Right lobe of liver (tissue), 6 donors: Measurements from ENCODE around the gene FGF13. TPM values are rescaled to one million over a fixed set of nuclear protein-coding genes. Genes with fewer than 3 reads are reported as not detected.

Source experiments
- ATAC-seq, 4 donors: fragments of 200-7000 bp; cut with Tn5 transposase; one replicate each; pipeline ENCODE4 v1.9.1; 2020; ENCODE audit warnings: mild to moderate bottlenecking in 4 of 4, moderate library complexity in 4 of 4
- DNase-seq, 3 donors: peaks; one replicate each; pipeline ENCODE4 v3.0.0-alpha.2; 2020
- H3K27ac ChIP-seq, 3 donors: fragments of 200-600 bp; one replicate each; pipeline ENCODE4 v1.8.0; 2022
- H3K27me3 ChIP-seq, 2 donors: fragments of 200-600 bp; one replicate each; pipeline ENCODE4 v1.8.0; 2022
- H3K36me3 ChIP-seq, 4 donors: fragments of 200-600 bp; sonication (generic) in 1 of 4; one replicate each; pipeline versions ENCODE4 v1.5.1 to v1.8.0; 2017 to 2022; ENCODE audit warnings: control low read depth in 1 of 4
- H3K4me1 ChIP-seq, 4 donors: fragments of 200-600 bp; sonication (generic) in 1 of 4; one replicate each; pipeline versions ENCODE4 v1.5.1 to v1.8.0; 2017 to 2022; ENCODE audit warnings: control low read depth in 1 of 4
- H3K4me3 ChIP-seq, 3 donors: fragments of 200-600 bp; one replicate each; pipeline ENCODE4 v1.8.0; 2022
- H3K9me3 ChIP-seq, 4 donors: fragments of 200-600 bp; sonication (generic) in 1 of 4; one replicate each; pipeline versions ENCODE4 v1.5.1 to v1.8.0; 2017 to 2022; ENCODE audit warnings: control low read depth in 1 of 4
- POLR2A ChIP-seq: fragments of 450-650 bp; IDR thresholded peaks from one replicate; pipeline ENCODE4 v1.6.1; 2017; ENCODE audit warnings: antibody characterized with exemption, mild to moderate bottlenecking
- WGBS: methylation state at CpG from one replicate; pipeline ENCODE4 v1.1.6; 2018; ENCODE audit warnings: low coverage, low lambda C conversion rate; ENCODE audit not compliant: insufficient coverage; ENCODE audit errors: missing lambda C conversion rate; 5-methylcytosine and 5-hydroxymethylcytosine counted together
- intact Hi-C, 2 donors: fragments of 100-400 bp; cut with DNase I; formaldehyde crosslinking; loops; one replicate each; pipeline versions ENCODE4 v1.11.2 to v1.14.1; 2022
- total RNA-seq, 6 experiments: library from RNA; depleted of rRNA in 2 of 6; stranded (reverse); fragments of >200 nt in 2 of 6; fragmentation: NEBNext Ultra II Directional in 3 of 6; extraction: Animal tissue kit (Norgen Biotek cat#: 25700) in 3 of 6; gene quantifications; one replicate each; pipeline versions ENCODE4 v1.1.0 to v1.2.4, GENCODE V29; 2016 to 2023
- TF ChIP-seq, protein P1 (sequence below), 4 donors: fragments of 200-600 bp in 3 of 4; fragments of 450-650 bp in 1 of 4; IDR thresholded peaks; one replicate each; pipeline versions ENCODE4 v1.5.1 to v1.8.0; 2016 to 2022; ENCODE audit warnings: antibody characterized with exemption in 4 of 4, mild to moderate bottlenecking in 2 of 4
- donor health status: DM: no; HTN: yes; CAD: no.
- donor health status: DM: no; HTN: no; CAD: no.
- donor health status: DM: no; HTN: no; CAD: no.
- donor health status: DM: no; HTN: yes; CAD: no.
- donor health status: DM: no; HTN: yes; CAD: no.

The FGF13 gene
- total RNA-seq, 6 experiments from 2014 or later, result 0.37 to 2.8 (median 1.1) TPM

DNA sequence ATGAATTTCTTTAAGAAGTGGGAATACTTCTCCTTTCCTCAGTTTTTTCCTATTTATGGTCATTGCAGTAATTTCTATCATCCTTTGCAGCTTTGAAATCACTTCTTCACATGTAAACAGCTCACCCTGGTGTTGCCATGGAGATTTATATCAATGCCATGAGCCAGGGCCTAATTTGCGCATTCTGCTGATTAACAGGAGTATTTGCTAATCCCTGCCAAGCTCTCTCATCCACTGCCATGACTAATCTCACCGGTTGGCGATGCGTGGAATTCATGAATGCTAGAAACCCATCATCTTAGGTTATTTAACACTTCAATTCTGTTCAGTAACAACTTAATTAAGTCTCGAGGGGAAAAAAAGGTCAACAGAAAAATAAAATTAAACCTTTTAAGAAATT, 11.8 kb upstream of the FGF13 start:
- DNase-seq (no peak), ATAC-seq (no peak)
- Histone ChIP-seq H3K9me3 (no peaks in the 10 kb centered on the region), H3K27ac (no peak overlapping the region), H3K4me1 (no peaks in the 10 kb centered on the region), H3K27me3 (peaks cover 0 to 4% of the 10 kb centered on the region in 2 donors), H3K36me3 (no peaks in the 10 kb centered on the region), H3K4me3 (no peak overlapping the region)
- 67% methylated on average over 5 of the region's 5 CpGs for WGBS
- TF ChIP-seq, protein P1, sequence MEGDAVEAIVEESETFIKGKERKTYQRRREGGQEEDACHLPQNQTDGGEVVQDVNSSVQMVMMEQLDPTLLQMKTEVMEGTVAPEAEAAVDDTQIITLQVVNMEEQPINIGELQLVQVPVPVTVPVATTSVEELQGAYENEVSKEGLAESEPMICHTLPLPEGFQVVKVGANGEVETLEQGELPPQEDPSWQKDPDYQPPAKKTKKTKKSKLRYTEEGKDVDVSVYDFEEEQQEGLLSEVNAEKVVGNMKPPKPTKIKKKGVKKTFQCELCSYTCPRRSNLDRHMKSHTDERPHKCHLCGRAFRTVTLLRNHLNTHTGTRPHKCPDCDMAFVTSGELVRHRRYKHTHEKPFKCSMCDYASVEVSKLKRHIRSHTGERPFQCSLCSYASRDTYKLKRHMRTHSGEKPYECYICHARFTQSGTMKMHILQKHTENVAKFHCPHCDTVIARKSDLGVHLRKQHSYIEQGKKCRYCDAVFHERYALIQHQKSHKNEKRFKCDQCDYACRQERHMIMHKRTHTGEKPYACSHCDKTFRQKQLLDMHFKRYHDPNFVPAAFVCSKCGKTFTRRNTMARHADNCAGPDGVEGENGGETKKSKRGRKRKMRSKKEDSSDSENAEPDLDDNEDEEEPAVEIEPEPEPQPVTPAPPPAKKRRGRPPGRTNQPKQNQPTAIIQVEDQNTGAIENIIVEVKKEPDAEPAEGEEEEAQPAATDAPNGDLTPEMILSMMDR (IDR thresholded peaks at IDR 0.05), result no peak
- TF ChIP-seq POLR2A, result no peak
- intact Hi-C loops, result no loop called here

DNA sequence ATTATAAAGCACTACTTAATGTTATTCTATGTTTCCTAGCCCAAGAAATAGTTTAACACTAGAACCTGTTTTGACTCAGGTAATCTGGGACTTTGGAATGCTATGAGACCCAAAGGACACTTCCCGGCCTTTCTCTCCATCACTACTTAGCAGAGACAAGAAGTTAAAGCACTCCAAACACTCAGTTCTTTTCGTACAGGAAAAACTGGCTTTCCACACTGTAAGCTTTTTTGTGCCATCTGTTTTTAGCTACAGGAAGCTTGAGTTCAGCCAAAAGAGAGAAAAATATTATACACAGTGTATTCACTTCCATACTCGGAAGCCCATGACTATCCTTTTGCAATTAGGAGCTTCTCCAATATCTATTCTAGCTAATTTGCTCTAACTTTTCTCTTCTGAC, 7.9 kb upstream of the FGF13 start:
- ATAC-seq (no peak), DNase-seq (no peak)
- Histone ChIP-seq H3K27me3 (peaks cover 0 to 12% of the 10 kb centered on the region in 2 donors), H3K4me3 (no peak overlapping the region), H3K4me1 (no peaks in the 10 kb centered on the region), H3K9me3 (no peaks in the 10 kb centered on the region), H3K27ac (no peak overlapping the region), H3K36me3 (no peaks in the 10 kb centered on the region)
- 38% methylated on average over 3 of the region's 3 CpGs for WGBS
- intact Hi-C loops, result no loop called here
- TF ChIP-seq, protein P1 (IDR thresholded peaks at IDR 0.05), result no peak
- no peak for TF ChIP-seq POLR2A

DNA sequence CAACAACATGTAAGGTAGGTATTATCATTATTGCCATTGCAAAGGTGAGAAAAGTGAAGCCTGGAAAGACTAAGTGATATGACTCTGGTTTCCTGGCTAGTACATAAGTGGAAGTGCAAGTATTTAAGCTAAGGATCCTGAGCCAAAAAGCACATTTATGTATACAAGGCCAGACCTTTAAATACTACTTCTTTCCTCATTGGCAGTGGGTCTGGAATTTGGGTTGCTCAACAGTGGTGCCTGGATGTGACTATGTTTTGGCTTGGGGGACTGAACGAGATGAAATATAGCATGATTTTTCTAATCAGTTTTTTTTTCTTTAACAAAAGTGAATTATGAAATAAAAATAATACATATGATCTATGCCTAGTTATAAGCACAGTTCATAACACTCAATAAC, 7.4 kb upstream of the FGF13 start:
- Histone ChIP-seq H3K27ac (no peak overlapping the region), H3K4me3 (no peak overlapping the region), H3K27me3 (peaks cover 0 to 12% of the 10 kb centered on the region in 2 donors), H3K9me3 (no peaks in the 10 kb centered on the region), H3K36me3 (no peaks in the 10 kb centered on the region), H3K4me1 (no peaks in the 10 kb centered on the region)
- no peak for DNase-seq
- intact Hi-C loops, result no loop called here
- no peak for ATAC-seq
- WGBS, result 4% methylated on average over 1 of the region's 1 CpG
- no peak for TF ChIP-seq POLR2A
- TF ChIP-seq, protein P1 (IDR thresholded peaks at IDR 0.05), result no peak

DNA sequence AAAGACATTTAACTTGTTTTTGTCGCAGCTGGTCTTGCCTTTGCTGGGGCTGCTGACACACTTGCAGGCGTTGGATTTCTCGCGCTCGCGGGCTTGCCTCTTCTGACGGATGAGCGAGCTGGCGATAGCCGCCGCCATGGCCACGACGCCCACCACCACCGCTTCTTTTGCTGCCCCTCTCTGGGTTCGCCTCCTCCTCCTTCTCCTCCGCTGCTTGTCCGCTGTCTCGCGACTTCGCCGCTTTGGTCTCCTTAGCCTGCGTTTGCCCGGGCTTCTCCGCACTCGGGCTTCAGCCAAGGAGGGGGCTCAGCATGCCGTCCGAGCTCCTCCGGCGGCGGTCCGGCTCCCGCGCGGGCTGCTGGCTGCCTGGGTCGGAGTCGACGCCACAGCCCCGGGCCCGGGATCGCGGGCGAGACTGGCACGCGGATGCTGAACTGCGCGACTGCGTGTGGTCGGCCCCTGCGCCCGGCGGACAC, 613 bp downstream of the FGF13 start:
- H3K27ac ChIP-seq, result no peak overlapping the region
- ATAC-seq (peak in 2 of 4 donors; percentile 11 to 17), DNase-seq (peak; percentile 17 to 52 (median 21))
- peak overlapping the region in 1 of 3 donors; percentile 31 for H3K4me3 ChIP-seq
- peaks cover 0 to 21% of the 10 kb centered on the region in 2 donors for H3K27me3 ChIP-seq
- no peaks in the 10 kb centered on the region for H3K36me3 ChIP-seq
- TF ChIP-seq, protein P1 (IDR thresholded peaks at IDR 0.05), result no peak
- TF ChIP-seq POLR2A, result no peak
- WGBS, result 22% methylated on average over 23 of the region's 51 CpGs
- no peaks in the 10 kb centered on the region for H3K9me3 ChIP-seq
- intact Hi-C loops, result no loop called here
- H3K4me1 ChIP-seq, result no peaks in the 10 kb centered on the region
